Renal cortical epithelial cell (primary cell): ENCODE measurements around the gene LAPTM5. TPM values are rescaled to one million over a fixed set of nuclear protein-coding genes. Genes with fewer than 3 reads are reported as not detected.

Source experiments
- total RNA-seq: library from RNA; depleted of rRNA; stranded (reverse); fragments of >200 nt; gene quantifications from 2 replicates; pipeline ENCODE4 v1.2.3, GENCODE V29; 2014

LAPTM5 gene
- total RNA-seq, 1 donor from 2014 or later: not detected

Other genes with a start within 250 kb of the LAPTM5 start
- not detected in 2 replicates for gene MATN1, start 34.2 kb downstream of the LAPTM5 start, total RNA-seq
- gene SDC3, start 151.0 kb upstream of the LAPTM5 start, total RNA-seq: 12.3 and 56.7 TPM in 2 replicates